ENCODE data around the gene BTBD3.

The BTBD3 gene

GRCh38 chr20:11888648-11889047 is 29.0 kb upstream of the BTBD3 start:
- in situ Hi-C loops (cut with HindIII; ENCODE audit: low sequenced_read_pairs): no loop called here
- DNase-seq (ENCODE audit: low read depth): no peak
- no peak overlapping the region for H3K4me3 ChIP-seq (ENCODE audit: low read depth, low read length)
- TF ChIP-seq CTCF (IDR thresholded peaks at IDR 0.05; ENCODE audit: low read depth, low read length, missing control alignments): no peak

GRCh38 chr20:11890331-11891076 is 27.2 kb upstream of the BTBD3 start:
- DNase-seq (ENCODE audit: low read depth): peak; percentile 74
- H3K4me3 ChIP-seq (ENCODE audit: low read depth, low read length): peak overlapping the region; percentile 63
- TF ChIP-seq CTCF (IDR thresholded peaks at IDR 0.05; ENCODE audit: low read depth, low read length, missing control alignments): no peak
- in situ Hi-C loops (cut with HindIII; ENCODE audit: low sequenced_read_pairs): no loop called here

GRCh38 chr20:11891077-11891775 is 26.5 kb upstream of the BTBD3 start:
- H3K4me3 ChIP-seq (ENCODE audit: low read depth, low read length): peak overlapping the region; percentile 63
- in situ Hi-C loops (cut with HindIII; ENCODE audit: low sequenced_read_pairs): no loop called here
- no peak for DNase-seq (ENCODE audit: low read depth)
- TF ChIP-seq CTCF (IDR thresholded peaks at IDR 0.05; ENCODE audit: low read depth, low read length, missing control alignments): no peak

GRCh38 chr20:11891776-11892545 is 25.7 kb upstream of the BTBD3 start:
- TF ChIP-seq CTCF (IDR thresholded peaks at IDR 0.05; ENCODE audit: low read depth, low read length, missing control alignments): no peak
- H3K4me3 ChIP-seq (ENCODE audit: low read depth, low read length): peak overlapping the region; percentile 63
- in situ Hi-C loops (cut with HindIII; ENCODE audit: low sequenced_read_pairs): no loop called here
- peak; percentile 22 for DNase-seq (ENCODE audit: low read depth)

- in situ Hi-C loops (cut with HindIII; ENCODE audit: low sequenced_read_pairs): no loop called here
- no peak overlapping the region for H3K4me3 ChIP-seq (ENCODE audit: low read depth, low read length)
- TF ChIP-seq CTCF (IDR thresholded peaks at IDR 0.05; ENCODE audit: low read depth, low read length, missing control alignments): no peak
- no peak for DNase-seq (ENCODE audit: low read depth)
Observed at GRCh38 chr20:11894062-11894461, 23.6 kb upstream of the BTBD3 start.

GRCh38 chr20:11895861-11896387 is 21.8 kb upstream of the BTBD3 start:
- no peak for TF ChIP-seq CTCF (IDR thresholded peaks at IDR 0.05; ENCODE audit: low read depth, low read length, missing control alignments)
- in situ Hi-C loops (cut with HindIII; ENCODE audit: low sequenced_read_pairs): no loop called here
- DNase-seq (ENCODE audit: low read depth): no peak
- no peak overlapping the region for H3K4me3 ChIP-seq (ENCODE audit: low read depth, low read length)

Measured in astrocyte of the cerebellum (primary cell).